ENCODE results near the gene RNASEH1. TPM values are rescaled to one million over a fixed set of nuclear protein-coding genes. Genes with fewer than 3 reads are reported as not detected.
A peak's percentile ranks its signal among the peaks of the same experiment; 100 is the strongest.

RNASEH1 gene
- total RNA-seq, 1 donor from 2014 or later: 28.5 TPM

DNA sequence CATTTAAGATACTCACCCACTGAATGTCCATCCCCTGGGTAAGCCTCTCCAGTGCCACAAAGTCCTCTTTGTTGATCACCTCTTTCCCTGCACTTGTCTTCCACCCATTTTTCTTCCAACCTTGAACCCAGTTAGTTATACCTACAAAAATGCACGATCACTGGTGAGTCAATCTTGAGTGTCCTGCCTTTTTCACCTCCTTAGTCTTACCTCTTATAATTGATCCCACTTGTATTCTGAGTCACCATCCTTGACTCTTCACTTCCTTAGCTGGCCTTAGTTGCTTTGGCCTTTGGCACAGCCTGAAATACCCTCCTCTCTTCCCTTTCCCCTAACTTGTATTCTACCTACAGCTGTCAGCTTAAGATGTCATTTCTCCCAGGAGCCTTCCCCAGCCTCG, 10.2 kb downstream of the RNASEH1 start:
- Mint-ChIP-seq H3K27me3 (no peaks in the 10 kb centered on the region), H3K4me3 (no peak overlapping the region), H3K9me3 (no peaks in the 10 kb centered on the region), H3K27ac (no peak overlapping the region), H3K4me1 (no peaks in the 10 kb centered on the region), H3K36me3 (ENCODE audit: low read depth) (peaks cover 93% of the 10 kb centered on the region)
- TF ChIP-seq, protein P1, sequence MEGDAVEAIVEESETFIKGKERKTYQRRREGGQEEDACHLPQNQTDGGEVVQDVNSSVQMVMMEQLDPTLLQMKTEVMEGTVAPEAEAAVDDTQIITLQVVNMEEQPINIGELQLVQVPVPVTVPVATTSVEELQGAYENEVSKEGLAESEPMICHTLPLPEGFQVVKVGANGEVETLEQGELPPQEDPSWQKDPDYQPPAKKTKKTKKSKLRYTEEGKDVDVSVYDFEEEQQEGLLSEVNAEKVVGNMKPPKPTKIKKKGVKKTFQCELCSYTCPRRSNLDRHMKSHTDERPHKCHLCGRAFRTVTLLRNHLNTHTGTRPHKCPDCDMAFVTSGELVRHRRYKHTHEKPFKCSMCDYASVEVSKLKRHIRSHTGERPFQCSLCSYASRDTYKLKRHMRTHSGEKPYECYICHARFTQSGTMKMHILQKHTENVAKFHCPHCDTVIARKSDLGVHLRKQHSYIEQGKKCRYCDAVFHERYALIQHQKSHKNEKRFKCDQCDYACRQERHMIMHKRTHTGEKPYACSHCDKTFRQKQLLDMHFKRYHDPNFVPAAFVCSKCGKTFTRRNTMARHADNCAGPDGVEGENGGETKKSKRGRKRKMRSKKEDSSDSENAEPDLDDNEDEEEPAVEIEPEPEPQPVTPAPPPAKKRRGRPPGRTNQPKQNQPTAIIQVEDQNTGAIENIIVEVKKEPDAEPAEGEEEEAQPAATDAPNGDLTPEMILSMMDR (IDR thresholded peaks at IDR 0.05): no peak
- no peak for DNase-seq
- POLR2A ChIA-PET: no interaction called here
- no peak for ATAC-seq (ENCODE audit: low read depth)
- intact Hi-C loops (cut with micrococcal nuclease): no loop called here
- CTCF ChIA-PET: no interaction called here

DNA sequence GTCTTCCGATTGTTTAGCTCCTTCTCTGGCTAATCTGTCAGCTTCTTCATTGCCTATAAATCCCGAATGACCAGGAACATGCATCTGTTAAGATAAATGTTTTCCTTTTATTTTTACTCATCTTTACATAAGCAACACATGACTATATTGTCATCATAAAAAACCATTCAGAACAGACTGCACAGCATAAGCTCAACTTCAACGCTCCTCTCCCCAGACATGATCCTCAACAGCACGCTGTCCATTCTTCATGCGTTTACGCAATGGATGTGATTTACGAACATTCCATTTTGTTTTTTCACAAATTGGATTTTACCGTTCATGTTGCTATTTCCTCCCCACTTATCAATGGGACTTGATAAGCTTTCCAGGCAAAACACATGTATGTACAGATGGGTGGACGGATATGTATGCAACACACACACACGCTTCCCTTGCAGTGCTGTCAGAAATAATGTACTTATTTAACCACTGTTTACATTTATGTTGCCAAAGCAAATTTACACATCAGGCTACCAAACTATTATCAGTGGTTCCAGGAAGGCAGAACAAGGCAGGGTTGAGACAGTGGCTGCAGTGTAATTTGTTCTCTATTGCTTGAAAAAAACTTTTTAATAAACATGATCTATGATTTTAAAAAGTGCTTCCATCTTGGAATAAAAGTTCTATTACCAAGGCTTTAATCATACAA, 12.2 kb downstream of the RNASEH1 start:
- POLR2A ChIA-PET: interaction anchor here (0.8 to 1.3 kb wide), 2 partner anchors 12 to 30 kb away, joined by 3 to 4 read pairs; partner anchors contain the start of gene RNASEH1
- peak overlapping the region; percentile 35 for H3K27ac Mint-ChIP-seq
- intact Hi-C loops (cut with micrococcal nuclease): no loop called here

DNA sequence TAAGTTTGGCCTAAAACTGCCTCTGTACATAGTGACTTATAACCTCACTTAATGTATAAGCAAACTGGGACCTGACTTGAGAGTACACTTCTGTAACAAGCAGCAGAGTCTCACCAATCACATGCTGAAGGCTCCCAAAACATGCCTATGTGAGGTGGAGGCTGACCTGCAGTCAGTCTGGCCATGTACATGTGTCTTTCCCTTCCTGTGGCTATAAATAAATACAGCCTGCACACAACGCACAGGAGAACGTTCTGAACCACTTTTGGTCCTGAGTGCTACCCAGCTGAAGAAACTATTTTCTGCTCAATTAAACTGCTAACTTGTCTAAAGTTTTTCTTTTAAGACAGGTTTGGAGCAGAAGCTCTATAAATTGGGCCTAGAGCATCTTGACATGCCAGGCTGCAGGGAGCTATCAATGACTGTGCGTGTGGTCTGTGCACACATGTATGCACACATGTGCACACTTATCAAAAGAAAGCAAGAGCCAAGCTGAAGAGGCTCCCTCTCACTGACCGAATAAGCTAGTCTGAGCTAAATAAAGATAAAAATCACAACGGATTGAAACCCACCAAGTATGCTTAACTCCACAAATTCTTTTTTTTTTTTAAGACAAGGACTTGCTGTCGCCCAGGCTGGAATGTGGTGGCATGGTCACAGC, 15.0 kb downstream of the RNASEH1 start:
- Mint-ChIP-seq H3K27ac (no peak overlapping the region), H3K27me3 (no peaks in the 10 kb centered on the region), H3K4me3 (no peak overlapping the region), H3K4me1 (no peaks in the 10 kb centered on the region), H3K36me3 (ENCODE audit: low read depth) (peaks cover 81% of the 10 kb centered on the region), H3K9me3 (no peaks in the 10 kb centered on the region)
- intact Hi-C loops (cut with micrococcal nuclease): no loop called here
- ChIA-PET POLR2A (interaction anchor here (1.3 kb wide), 1 partner anchor 15 kb away, joined by 6 read pairs; the partner anchor contains the start of gene RNASEH1), CTCF (no interaction called here)
- no peak for DNase-seq
- ATAC-seq (ENCODE audit: low read depth): no peak
- TF ChIP-seq, protein P1 (IDR thresholded peaks at IDR 0.05): no peak

More for the DNA sequence above, 12.2 kb downstream of the RNASEH1 start:
- ATAC-seq (ENCODE audit: low read depth) (no peak), DNase-seq (no peak)
- CTCF ChIA-PET: no interaction called here
- no peaks in the 10 kb centered on the region for H3K27me3 Mint-ChIP-seq
- TF ChIP-seq, protein P1 (IDR thresholded peaks at IDR 0.05): no peak
- no peak overlapping the region for H3K4me3 Mint-ChIP-seq
- H3K36me3 Mint-ChIP-seq (ENCODE audit: low read depth): peaks cover 94% of the 10 kb centered on the region
- no peaks in the 10 kb centered on the region for H3K4me1 Mint-ChIP-seq
- H3K9me3 Mint-ChIP-seq: no peaks in the 10 kb centered on the region

DNA sequence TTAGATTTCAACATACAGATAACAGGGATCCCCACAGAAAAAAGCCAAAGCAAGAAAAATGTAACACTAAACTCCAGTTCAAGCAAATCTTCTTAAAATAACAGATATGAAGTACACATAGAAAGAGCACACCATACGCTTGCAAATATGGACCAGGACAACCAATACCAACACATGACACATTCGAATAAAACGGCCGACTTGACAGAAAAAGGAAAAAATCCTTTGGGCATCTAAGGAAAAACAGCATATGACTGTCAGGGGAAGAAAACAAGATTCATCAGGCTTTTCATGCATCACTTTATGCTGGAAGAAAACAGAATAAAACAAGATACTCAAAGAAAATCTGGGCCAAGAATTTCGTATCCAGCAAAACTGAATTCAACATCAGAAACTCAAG, 16.0 kb downstream of the RNASEH1 start:
- Mint-ChIP-seq H3K4me1 (no peaks in the 10 kb centered on the region), H3K27ac (no peak overlapping the region), H3K36me3 (ENCODE audit: low read depth) (peaks cover 70% of the 10 kb centered on the region), H3K27me3 (no peaks in the 10 kb centered on the region), H3K4me3 (no peak overlapping the region), H3K9me3 (no peaks in the 10 kb centered on the region)
- DNase-seq (no peak), ATAC-seq (ENCODE audit: low read depth) (no peak)
- POLR2A ChIA-PET: no interaction called here
- CTCF ChIA-PET: no interaction called here
- TF ChIP-seq, protein P1 (IDR thresholded peaks at IDR 0.05): no peak
- intact Hi-C loops (cut with micrococcal nuclease): no loop called here

DNA sequence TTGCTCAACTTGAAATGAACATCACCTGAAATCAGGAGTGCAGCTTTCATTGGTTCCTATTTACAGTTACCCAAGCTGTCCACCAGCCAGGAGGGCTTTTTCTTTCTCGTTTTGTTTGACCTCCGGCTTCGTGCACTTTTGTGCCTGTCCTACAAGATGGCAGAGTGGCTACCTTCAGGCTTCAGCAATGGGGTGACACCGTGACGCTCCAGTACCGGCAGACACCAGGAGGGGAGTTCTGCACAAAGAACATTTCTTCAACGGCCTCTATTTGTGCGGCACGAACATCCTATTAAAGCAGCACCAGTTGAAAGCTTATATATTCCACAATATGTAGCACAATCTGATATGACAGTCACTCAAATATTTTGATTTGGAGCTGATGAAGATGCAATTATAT, 18.3 kb downstream of the RNASEH1 start:
- Mint-ChIP-seq H3K9me3 (no peaks in the 10 kb centered on the region), H3K27me3 (no peaks in the 10 kb centered on the region)

More for the DNA sequence above, 18.3 kb downstream of the RNASEH1 start:
- TF ChIP-seq, protein P1 (IDR thresholded peaks at IDR 0.05): no peak
- DNase-seq (no peak), ATAC-seq (ENCODE audit: low read depth) (no peak)
- intact Hi-C loops (cut with micrococcal nuclease): no loop called here
- no peak overlapping the region for H3K27ac Mint-ChIP-seq
- CTCF ChIA-PET: no interaction called here
- no peak overlapping the region for H3K4me3 Mint-ChIP-seq
- H3K4me1 Mint-ChIP-seq: peaks cover 11% of the 10 kb centered on the region
- POLR2A ChIA-PET: interaction anchor here (0.8 kb wide), 1 partner anchor 18 kb away, joined by 3 read pairs; the partner anchor contains the start of gene RNASEH1
- peaks cover 49% of the 10 kb centered on the region for H3K36me3 Mint-ChIP-seq (ENCODE audit: low read depth)
